Activated T-cell treated with anti-CD3 and anti-CD28 coated beads, Interleukin-2, amount 50 U/mL, for 24 hours (primary cell): ENCODE measurements around the gene WDR27.
"Not testable (repeated sequence)": the region's sequence is repeated elsewhere in the genome, so short reads cannot be mapped to it uniquely, and the experiment has no call there.

ENCODE experiments used
- DNase-seq: peaks from one replicate; pipeline ENCODE4 v3.0.0-alpha.2; 2020
- H3K27ac Mint-ChIP-seq: 2 replicates; pipeline ENCODE4 v1.8.0; 2020; ENCODE audit warnings: mild to moderate bottlenecking, mixed read lengths
- H3K27me3 Mint-ChIP-seq: 2 replicates; pipeline ENCODE4 v1.8.0; 2020; ENCODE audit warnings: mixed read lengths
- H3K36me3 Mint-ChIP-seq: 2 replicates; pipeline ENCODE4 v1.8.0; 2020; ENCODE audit warnings: low read depth, mixed read lengths
- H3K4me1 Mint-ChIP-seq: 2 replicates; pipeline ENCODE4 v1.8.0; 2020; ENCODE audit warnings: low read depth, mixed read lengths
- H3K4me3 Mint-ChIP-seq: 2 replicates; pipeline ENCODE4 v1.8.0; 2020; ENCODE audit warnings: mild to moderate bottlenecking, moderate library complexity, mixed read lengths
- H3K9me3 Mint-ChIP-seq: 2 replicates; pipeline ENCODE4 v1.8.0; 2020; ENCODE audit warnings: mixed read lengths

The WDR27 gene

DNA sequence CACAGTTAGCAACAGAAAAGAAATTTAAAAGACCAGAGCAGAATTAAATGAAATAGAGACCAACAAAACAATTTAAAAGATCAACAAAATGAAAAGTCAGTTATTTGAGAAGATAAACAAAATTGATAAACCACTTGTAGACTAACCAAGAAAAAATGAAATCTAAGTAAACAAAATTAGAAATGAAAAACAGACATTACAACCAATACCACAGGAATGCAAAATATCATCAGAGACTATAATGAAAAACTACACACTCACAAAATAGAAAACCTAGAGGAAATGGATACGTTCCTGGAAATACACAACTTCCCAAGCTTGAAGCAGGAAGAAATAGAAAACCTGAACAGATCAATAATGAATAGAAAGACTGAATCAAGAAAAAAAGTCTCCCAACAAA lies 97.8 kb downstream of the WDR27 start:
- no peak overlapping the region for H3K27ac Mint-ChIP-seq
- DNase-seq, result no peak
- H3K4me1 Mint-ChIP-seq, result no peaks in the 10 kb centered on the region
- H3K27me3 Mint-ChIP-seq, result no peaks in the 10 kb centered on the region
- H3K9me3 Mint-ChIP-seq, result peaks cover 2% of the 10 kb centered on the region
- peaks cover 39% of the 10 kb centered on the region for H3K36me3 Mint-ChIP-seq
- H3K4me3 Mint-ChIP-seq, result no peak overlapping the region

- not testable (repeated sequence) for H3K27ac Mint-ChIP-seq, H3K4me1 Mint-ChIP-seq, H3K4me3 Mint-ChIP-seq, DNase-seq, H3K9me3 Mint-ChIP-seq, H3K27me3 Mint-ChIP-seq
- peaks cover 51% of the 10 kb centered on the region for H3K36me3 Mint-ChIP-seq
These were observed 100.7 kb downstream of the WDR27 start for GRCh38 chr6:169601129-169601528.

- DNase-seq, result no peak
- no peak overlapping the region for H3K27ac Mint-ChIP-seq
- H3K27me3 Mint-ChIP-seq, result no peaks in the 10 kb centered on the region
- H3K4me3 Mint-ChIP-seq, result no peak overlapping the region
- peaks cover 8% of the 10 kb centered on the region for H3K36me3 Mint-ChIP-seq
- H3K4me1 Mint-ChIP-seq, result peaks cover 29% of the 10 kb centered on the region
- H3K9me3 Mint-ChIP-seq, result peaks cover 2% of the 10 kb centered on the region
These were observed 109.3 kb downstream of the WDR27 start for GRCh38 chr6:169592558-169592957.

DNA sequence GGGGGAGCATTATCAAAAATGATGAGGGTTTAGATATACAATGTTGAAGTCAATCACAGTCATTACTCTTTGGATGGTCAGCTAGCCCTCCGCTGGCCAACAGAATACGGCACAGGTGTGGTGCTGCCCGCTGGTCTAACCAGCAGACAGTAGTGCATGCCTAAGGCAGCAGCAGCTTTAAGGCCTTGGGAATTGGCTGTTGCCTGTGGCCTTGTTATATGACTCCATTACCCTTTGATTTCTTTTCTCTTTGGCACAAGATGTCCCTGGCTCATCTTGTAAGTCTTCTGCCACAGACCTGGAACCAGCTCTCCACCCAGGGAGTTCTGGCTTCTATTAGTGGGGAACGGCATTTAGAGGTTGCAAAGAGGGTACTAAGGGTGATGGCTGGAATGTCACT lies 110.2 kb downstream of the WDR27 start:
- Mint-ChIP-seq H3K27me3 (no peaks in the 10 kb centered on the region), H3K4me1 (peaks cover 29% of the 10 kb centered on the region), H3K27ac (no peak overlapping the region)

GRCh38 chr6:169590376-169590939 lies 111.4 kb downstream of the WDR27 start:
- Mint-ChIP-seq H3K36me3 (peaks cover 8% of the 10 kb centered on the region), H3K27me3 (no peaks in the 10 kb centered on the region), H3K9me3 (peaks cover 7% of the 10 kb centered on the region), H3K4me3 (no peak overlapping the region), H3K4me1 (peaks cover 29% of the 10 kb centered on the region), H3K27ac (no peak overlapping the region)
- no peak for DNase-seq

More for the DNA sequence above, 110.2 kb downstream of the WDR27 start:
- Mint-ChIP-seq H3K9me3 (peaks cover 2% of the 10 kb centered on the region), H3K36me3 (peaks cover 2% of the 10 kb centered on the region), H3K4me3 (no peak overlapping the region)
- no peak for DNase-seq

DNA sequence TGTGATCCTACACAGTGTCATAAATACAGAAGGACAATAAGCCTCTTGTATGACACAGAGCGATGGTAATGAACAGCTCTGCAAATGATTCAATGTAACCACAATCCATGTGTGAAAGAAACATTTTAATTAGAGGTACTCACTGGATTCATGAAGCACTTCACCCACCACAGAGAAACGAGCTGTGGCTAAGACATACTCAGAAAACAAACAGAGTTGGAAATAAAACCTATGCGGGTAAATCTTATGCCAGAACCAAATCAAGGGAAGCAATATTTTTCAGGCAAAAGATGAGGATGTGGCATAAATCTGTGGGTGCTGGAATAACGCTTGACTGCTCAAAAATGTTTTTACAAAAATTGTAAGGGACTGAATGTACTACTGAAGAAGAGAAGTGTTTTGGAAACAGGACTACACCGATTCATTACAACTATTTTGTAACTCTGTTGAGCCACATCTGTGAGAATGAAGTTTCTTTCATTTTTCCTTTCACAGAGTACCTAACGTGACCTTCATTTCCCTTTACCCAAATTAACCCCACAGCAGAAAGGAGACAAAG lies 112.1 kb downstream of the WDR27 start:
- Mint-ChIP-seq H3K36me3 (peaks cover 8% of the 10 kb centered on the region), H3K4me1 (peaks cover 29% of the 10 kb centered on the region), H3K4me3 (no peak overlapping the region), H3K27ac (peak overlapping the region; percentile 65), H3K9me3 (peaks cover 7% of the 10 kb centered on the region), H3K27me3 (no peaks in the 10 kb centered on the region)
- DNase-seq, result no peak

GRCh38 chr6:169589293-169589692 lies 112.5 kb downstream of the WDR27 start:
- Mint-ChIP-seq H3K27me3 (no peaks in the 10 kb centered on the region), H3K4me3 (no peak overlapping the region), H3K9me3 (peaks cover 7% of the 10 kb centered on the region), H3K27ac (peak overlapping the region; percentile 65), H3K36me3 (peaks cover 8% of the 10 kb centered on the region), H3K4me1 (peaks cover 34% of the 10 kb centered on the region)
- no peak for DNase-seq

GRCh38 chr6:169587975-169588374 lies 113.9 kb downstream of the WDR27 start:
- H3K27ac Mint-ChIP-seq, result no peak overlapping the region
- peaks cover 40% of the 10 kb centered on the region for H3K4me1 Mint-ChIP-seq
- no peak for DNase-seq
- H3K36me3 Mint-ChIP-seq, result peaks cover 8% of the 10 kb centered on the region
- peaks cover 7% of the 10 kb centered on the region for H3K9me3 Mint-ChIP-seq
- no peaks in the 10 kb centered on the region for H3K27me3 Mint-ChIP-seq
- no peak overlapping the region for H3K4me3 Mint-ChIP-seq

DNA sequence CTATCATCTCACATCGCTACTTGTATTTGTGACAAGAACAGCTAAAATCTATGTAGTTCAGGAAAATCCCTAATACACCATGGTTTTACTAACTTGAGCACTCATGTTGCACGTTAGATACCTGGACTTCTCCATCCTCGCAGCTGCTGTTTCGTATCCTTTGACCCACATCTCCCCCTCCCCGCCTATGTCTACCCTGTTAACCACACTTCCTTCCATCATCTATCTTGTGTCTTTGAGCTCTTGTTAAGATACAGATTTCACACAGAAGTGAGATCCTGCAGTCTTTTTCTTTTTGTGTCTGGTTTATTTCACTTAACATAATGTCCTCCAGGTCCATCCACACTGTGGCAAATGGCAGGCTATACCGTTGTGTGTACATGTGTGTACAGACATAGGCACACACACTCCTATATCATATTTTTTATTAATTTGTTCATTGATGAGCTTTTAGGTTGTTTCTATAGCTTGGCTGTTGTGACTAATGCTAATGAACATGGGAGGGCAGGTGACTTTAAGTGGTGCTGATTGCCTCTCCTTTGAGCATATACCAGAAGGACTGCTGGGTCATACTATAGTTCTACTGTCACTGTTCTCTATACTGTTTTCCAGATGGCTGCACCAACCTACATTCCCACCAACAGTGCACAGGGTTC lies 117.8 kb downstream of the WDR27 start:
- H3K27ac Mint-ChIP-seq, result no peak overlapping the region
- no peak for DNase-seq
- H3K27me3 Mint-ChIP-seq, result no peaks in the 10 kb centered on the region
- peaks cover 26% of the 10 kb centered on the region for H3K36me3 Mint-ChIP-seq
- H3K9me3 Mint-ChIP-seq, result peaks cover 7% of the 10 kb centered on the region
- no peak overlapping the region for H3K4me3 Mint-ChIP-seq
- H3K4me1 Mint-ChIP-seq, result peaks cover 18% of the 10 kb centered on the region

DNA sequence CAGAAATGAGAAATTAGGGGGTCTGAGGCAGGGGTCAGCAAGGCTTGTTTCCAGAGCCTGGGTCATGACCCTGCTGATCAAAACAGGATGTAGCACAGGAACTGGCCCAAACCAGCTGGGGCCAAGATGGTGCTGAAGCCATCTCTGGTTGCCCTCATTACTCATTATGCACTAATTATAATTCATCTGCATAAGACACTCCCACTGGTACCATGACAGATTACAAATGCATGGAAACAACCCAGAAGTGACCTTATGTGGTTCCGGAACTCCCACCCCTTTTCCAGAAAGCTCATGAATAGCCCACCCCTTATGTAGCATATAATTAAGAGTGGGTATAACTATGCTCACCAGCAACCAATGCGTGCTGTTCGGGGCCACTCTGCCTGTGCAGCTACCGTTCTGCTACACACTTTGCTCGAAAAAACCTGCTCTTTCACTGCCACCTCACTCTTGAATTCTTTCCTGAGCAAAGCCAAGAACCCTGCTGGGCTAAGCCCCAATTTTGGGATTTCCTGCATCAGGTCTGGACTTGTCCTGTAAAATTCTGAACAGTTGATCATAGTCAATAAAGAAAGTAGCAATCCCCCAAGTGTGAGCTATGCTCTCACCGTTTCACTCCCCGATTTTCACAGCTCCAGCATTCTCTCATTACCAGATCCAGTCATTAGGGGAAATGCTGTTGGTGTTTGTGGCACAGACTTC lies 122.3 kb downstream of the WDR27 start:
- no peak overlapping the region for H3K4me3 Mint-ChIP-seq
- peaks cover 18% of the 10 kb centered on the region for H3K36me3 Mint-ChIP-seq
- H3K27ac Mint-ChIP-seq, result no peak overlapping the region
- no peak for DNase-seq
- H3K4me1 Mint-ChIP-seq, result peaks cover 9% of the 10 kb centered on the region
- H3K9me3 Mint-ChIP-seq, result no peaks in the 10 kb centered on the region
- H3K27me3 Mint-ChIP-seq, result no peaks in the 10 kb centered on the region

DNA sequence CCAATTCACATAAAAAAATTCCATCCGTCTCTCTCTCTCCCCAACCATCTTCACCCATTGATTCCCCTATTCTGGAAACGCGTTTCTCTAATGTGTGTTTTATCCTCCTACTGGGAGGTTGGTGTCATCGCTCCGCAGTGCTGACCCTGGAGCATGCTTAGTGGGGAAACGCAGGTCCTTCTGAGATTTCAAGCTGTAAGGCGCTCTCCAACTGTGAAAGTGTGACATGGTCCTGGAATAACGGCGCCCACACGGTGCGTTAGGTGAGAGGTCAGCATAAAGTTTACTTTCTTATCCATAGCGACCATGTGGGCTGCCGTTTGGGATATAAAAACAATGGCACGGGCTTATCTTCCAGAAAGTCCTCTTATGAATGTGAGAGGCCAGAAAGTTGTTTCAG lies 123.9 kb downstream of the WDR27 start:
- H3K36me3 Mint-ChIP-seq, result peaks cover 18% of the 10 kb centered on the region
- H3K4me3 Mint-ChIP-seq, result no peak overlapping the region
- H3K27me3 Mint-ChIP-seq, result no peaks in the 10 kb centered on the region
- H3K4me1 Mint-ChIP-seq, result no peaks in the 10 kb centered on the region
- no peaks in the 10 kb centered on the region for H3K9me3 Mint-ChIP-seq
- no peak for DNase-seq
- no peak overlapping the region for H3K27ac Mint-ChIP-seq

DNA sequence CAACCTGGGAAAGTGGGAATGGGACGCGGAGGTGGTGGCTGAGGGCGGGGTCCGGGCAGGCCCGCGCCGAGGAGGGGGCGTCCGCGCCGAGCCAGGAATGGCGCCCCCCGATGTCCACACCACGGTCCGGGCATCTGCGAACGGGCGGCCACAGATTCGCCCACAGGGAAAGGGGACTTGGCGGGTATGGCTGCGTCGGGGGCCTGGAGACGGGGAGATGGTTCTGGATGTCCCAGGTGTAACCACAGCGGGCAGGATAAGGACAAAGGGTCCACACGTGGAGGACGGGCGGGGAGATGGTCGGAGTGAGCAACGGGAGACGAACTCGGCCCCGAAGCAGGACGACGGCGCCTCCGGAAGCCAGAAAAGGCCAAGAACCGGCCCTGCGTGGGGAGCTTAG lies 124.6 kb downstream of the WDR27 start:
- Mint-ChIP-seq H3K27me3 (no peaks in the 10 kb centered on the region), H3K4me3 (no peak overlapping the region), H3K27ac (no peak overlapping the region), H3K36me3 (peaks cover 15% of the 10 kb centered on the region), H3K9me3 (no peaks in the 10 kb centered on the region), H3K4me1 (no peaks in the 10 kb centered on the region)
- DNase-seq, result no peak

- peaks cover 9% of the 10 kb centered on the region for H3K36me3 Mint-ChIP-seq
- H3K27me3 Mint-ChIP-seq, result no peaks in the 10 kb centered on the region
- H3K27ac Mint-ChIP-seq, result no peak overlapping the region
- no peaks in the 10 kb centered on the region for H3K9me3 Mint-ChIP-seq
- no peak for DNase-seq
- H3K4me3 Mint-ChIP-seq, result no peak overlapping the region
- H3K4me1 Mint-ChIP-seq, result no peaks in the 10 kb centered on the region
These were observed 126.0 kb downstream of the WDR27 start for GRCh38 chr6:169575821-169576220.

DNA sequence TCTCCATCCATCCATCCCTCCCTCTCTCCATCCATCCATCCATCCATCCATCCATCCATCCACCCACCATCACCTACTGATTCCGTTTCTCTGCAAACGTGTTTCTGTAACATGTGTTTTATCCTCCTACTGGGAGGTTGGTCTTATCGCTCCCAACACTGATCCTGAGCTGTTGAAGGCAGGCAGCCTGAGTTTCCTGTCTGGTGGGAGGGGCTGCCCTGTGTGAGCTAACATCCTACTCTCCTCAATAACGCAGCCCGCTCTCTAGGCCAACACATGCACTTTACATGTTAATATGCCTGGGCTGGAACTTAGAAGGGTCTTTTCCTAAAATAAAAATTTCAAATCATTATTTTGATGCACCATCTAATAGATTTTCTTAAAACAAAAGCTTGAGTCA lies 126.5 kb downstream of the WDR27 start:
- no peaks in the 10 kb centered on the region for H3K27me3 Mint-ChIP-seq
- DNase-seq, result no peak
- H3K4me3 Mint-ChIP-seq, result no peak overlapping the region
- no peak overlapping the region for H3K27ac Mint-ChIP-seq
- no peaks in the 10 kb centered on the region for H3K4me1 Mint-ChIP-seq
- peaks cover 9% of the 10 kb centered on the region for H3K36me3 Mint-ChIP-seq
- no peaks in the 10 kb centered on the region for H3K9me3 Mint-ChIP-seq

DNA sequence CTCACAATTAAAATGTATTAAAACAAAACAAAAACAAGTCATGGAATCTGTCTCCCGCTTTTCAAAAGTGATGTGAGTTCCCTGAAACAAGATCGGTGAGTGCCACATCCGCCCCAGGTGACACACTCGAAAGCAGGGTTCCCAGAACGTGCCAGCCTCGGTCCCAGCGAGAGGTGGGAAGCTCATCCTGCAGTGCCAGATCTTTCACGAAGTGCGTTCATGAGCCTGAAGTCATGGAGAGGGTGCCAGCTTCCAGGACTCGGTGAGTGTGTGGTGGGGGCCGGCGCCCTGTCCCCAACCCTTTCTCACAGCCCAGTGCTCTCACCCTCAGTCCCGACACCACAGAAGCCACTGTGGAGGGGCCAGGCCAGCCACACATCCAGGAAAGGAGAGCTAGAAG lies 127.4 kb downstream of the WDR27 start:
- no peaks in the 10 kb centered on the region for H3K27me3 Mint-ChIP-seq
- H3K4me1 Mint-ChIP-seq, result peaks cover 4% of the 10 kb centered on the region
- H3K9me3 Mint-ChIP-seq, result no peaks in the 10 kb centered on the region
- no peak for DNase-seq
- H3K4me3 Mint-ChIP-seq, result no peak overlapping the region
- H3K27ac Mint-ChIP-seq, result no peak overlapping the region
- peaks cover 4% of the 10 kb centered on the region for H3K36me3 Mint-ChIP-seq
